Regular cardiac myocyte (primary cell): ENCODE results near the gene ASL. TPM values are rescaled to one million over a fixed set of nuclear protein-coding genes. Genes with fewer than 3 reads are reported as not detected.

Source experiments
- total RNA-seq: library from RNA; depleted of rRNA; stranded (reverse); fragments of >200 nt; gene quantifications from 2 replicates; pipeline ENCODE4 v1.2.3, GENCODE V29; 2014

The ASL gene
- total RNA-seq = 45.1 and 90.9 TPM in 2 replicates

DNA sequence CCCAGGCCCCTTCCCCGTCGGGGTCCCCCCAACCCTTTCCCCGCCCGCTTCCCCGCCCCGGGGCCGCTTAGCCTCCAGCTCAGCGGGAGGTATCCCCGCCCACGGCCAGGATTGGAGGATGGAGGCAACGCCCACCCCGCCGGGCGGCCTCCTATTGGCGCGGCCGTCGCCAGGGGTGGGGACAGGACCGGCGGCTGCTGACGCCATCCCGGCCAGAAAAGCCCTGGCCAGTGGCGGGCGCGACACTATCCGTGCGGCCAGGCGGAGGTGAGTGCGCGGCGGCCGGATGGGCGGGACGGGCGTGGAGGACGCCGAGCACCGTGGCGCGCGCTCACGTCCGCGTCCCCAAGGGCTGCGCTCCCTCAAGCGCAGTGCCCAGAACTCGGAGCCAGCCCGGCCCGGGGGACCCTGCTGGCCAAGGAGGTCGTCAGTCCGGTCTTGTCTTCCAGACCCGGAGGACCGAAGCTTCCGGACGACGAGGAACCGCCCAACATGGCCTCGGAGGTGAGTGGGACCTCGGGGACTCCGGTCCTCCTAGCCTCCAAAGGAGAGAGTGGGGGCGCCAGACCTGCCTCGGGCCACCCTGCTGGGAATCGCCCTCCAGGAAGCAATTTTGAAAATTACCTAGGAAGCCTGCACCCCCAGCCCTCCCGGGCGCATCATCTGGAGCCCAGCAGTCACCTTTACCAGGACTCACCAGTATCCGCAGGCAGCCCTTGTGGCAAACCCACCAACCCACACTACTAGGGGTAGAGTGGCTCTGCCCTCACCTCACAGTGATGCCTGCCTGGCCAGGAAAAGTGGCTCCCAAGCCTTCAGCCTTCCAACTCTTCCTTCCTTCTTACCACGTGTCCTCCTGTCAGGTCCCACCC lies at the start of gene ASL:
TSS of gene ASL (plus strand) at position 230 of the 872 bp plus-strand sequence. CDS start at position 493, 263 bp downstream.

DNA sequence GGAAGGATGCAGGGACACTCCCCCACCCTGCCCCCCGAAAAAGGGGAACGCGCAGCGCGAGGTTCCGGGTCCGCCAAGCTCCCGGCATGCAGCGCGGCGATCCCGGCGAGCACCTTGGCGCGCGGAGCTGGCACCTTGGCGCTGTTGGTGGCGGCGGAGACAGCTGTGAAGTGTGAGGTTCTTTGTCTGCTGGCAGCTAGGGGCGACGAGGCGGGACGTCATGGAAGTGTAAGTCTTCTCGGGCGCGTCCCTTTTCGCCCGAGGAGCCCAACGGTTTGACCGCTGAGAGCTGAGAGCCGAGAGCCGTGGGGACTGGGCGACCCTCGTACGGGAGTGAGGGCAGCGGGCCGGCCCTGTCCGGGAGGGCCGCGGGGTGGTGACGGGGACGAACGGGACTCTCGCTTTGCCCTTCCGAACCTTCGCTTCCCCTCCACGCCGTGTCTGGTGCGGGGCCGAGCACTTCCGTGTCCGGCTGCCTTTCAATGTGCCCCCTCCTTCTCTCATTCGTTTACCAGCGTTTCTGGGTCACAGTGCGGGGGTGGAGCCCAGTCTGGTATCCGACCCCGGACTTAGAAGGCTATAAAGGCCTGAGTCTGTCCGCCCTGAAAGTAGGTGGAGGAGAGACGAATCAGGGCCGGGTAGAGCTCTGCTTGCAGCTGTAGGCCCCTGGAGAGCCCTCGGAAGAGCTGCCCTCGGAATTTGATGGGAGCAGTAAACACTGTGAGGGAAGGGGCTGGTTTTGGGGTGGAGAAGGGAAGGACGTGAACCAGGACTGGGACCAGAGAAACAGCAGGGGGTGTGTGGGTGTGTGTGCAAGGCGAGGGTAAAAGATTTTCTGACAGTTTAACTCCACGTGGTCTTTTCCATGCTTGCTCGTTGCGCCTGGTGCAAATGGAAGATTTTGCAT lies 39.4 kb downstream of the ASL start, which contains the start of gene CRCP:
TSS of gene CRCP (plus strand) at position 105 of the 907 bp plus-strand sequence. CDS start at position 221, 116 bp downstream.

Other genes starting within 250 kb of the ASL start
- gene VKORC1L1, start 202.7 kb upstream of the ASL start, total RNA-seq = 16.1 and 21.7 TPM in 2 replicates
- 11.3 and 12.7 TPM in 2 replicates for gene GUSB, start 93.6 kb upstream of the ASL start, total RNA-seq
- gene CRCP, start 39.0 kb downstream of the ASL start, total RNA-seq = 20.5 and 22.0 TPM in 2 replicates
- 44.7 and 69.1 TPM in 2 replicates for gene TPST1, start 129.5 kb downstream of the ASL start, total RNA-seq